GM12891 (cell line): ENCODE results near the gene SMURF2.

Experiments used
- POLR2A ChIP-seq: IDR thresholded peaks from 2 replicates; pipeline ENCODE4 v1.6.1; 2011; ENCODE audit warnings: low read depth, low read length, control low read depth
- POLR2AphosphoS5 ChIP-seq: IDR thresholded peaks from 2 replicates; pipeline ENCODE4 v1.6.1; 2011; ENCODE audit warnings: low read depth, low read length, control low read depth
- TAF1 ChIP-seq: IDR thresholded peaks from 2 replicates; pipeline ENCODE4 v1.6.1; 2011; ENCODE audit warnings: low read depth, low read length, control low read depth

DNA sequence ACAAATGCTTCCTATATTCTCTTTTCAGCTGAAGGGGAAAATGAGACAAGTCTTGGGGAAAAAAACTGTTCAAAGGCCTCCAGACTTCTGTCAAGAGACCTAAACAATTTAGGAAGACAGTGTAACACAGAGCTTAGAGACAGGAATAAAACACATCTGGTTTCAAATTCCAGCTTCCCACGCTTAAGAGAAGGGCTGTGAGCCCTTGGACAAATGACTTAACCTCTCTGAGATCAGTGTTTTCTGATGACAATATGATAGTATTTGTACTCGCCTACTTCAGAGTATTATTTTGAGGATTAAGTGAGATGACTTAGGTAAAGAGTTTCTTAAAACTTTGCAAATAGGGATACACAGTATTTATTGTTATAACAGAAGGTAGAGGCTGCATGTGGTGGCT is 29.5 kb downstream of the SMURF2 start:
- TF ChIP-seq TAF1 (no peak), POLR2A (no peak), POLR2AphosphoS5 (no peak)
